HepG2 (cell line): ENCODE measurements around the gene SLC43A3. TPM values are rescaled to one million over a fixed set of nuclear protein-coding genes. Genes with fewer than 3 reads are reported as not detected.

ENCODE experiments used
- ATF7-NPFF ChIP-seq: sonication (generic); formaldehyde crosslinking; IDR thresholded peaks from 2 replicates; pipeline ENCODE4 v1.8.1; 2023; ENCODE audit warnings: mild to moderate bottlenecking, low read depth, missing genetic modification reagents, moderate library complexity
- CC2D1A ChIP-seq: sonication (generic); formaldehyde crosslinking; IDR thresholded peaks from 2 replicates; pipeline ENCODE4 v1.8.1; 2023; ENCODE audit warnings: mild to moderate bottlenecking, missing genetic modification reagents
- DPF2 ChIP-seq: sonication (generic); formaldehyde crosslinking; IDR thresholded peaks from 2 replicates; pipeline ENCODE4 v1.4.0; 2020; ENCODE audit warnings: mild to moderate bottlenecking, low read depth, missing genetic modification reagents, borderline replicate concordance
- E2F1 ChIP-seq: sonication (generic); formaldehyde crosslinking; IDR thresholded peaks from 2 replicates; pipeline ENCODE4 v1.5.0; 2020; ENCODE audit warnings: missing genetic modification reagents
- GZF1 ChIP-seq: sonication (generic); formaldehyde crosslinking; IDR thresholded peaks from 2 replicates; pipeline ENCODE4 v1.5.1; 2020; ENCODE audit warnings: mild to moderate bottlenecking, missing genetic modification reagents
- HDAC6 ChIP-seq: fragments of 200-600 bp; sonication (generic); IDR thresholded peaks from 2 replicates; pipeline ENCODE4 v1.7.0; 2017; ENCODE audit warnings: mild to moderate bottlenecking, antibody characterized with exemption, low read length, low read depth
- KAT2B ChIP-seq: fragments of 150-350 bp; IDR thresholded peaks from 2 replicates; pipeline ENCODE4 v1.6.1; 2014; ENCODE audit warnings: low read depth, low read length, borderline replicate concordance
- KLF9 ChIP-seq: IDR thresholded peaks from 2 replicates; pipeline ENCODE4 v1.6.1; 2016; ENCODE audit warnings: low read depth
- MIER3 ChIP-seq: IDR thresholded peaks from 2 replicates; pipeline ENCODE4 v1.6.1; 2016; ENCODE audit warnings: missing compliant biosample characterization, borderline replicate concordance
- MYC ChIP-seq: sonication (generic); formaldehyde crosslinking; IDR thresholded peaks from 2 replicates; pipeline ENCODE4 v1.9.0; 2021; ENCODE audit warnings: missing genetic modification reagents, borderline replicate concordance
- NR2F6 ChIP-seq, 2 experiments: IDR thresholded peaks; 2 replicates each; pipeline ENCODE4 v1.6.1; 2016; ENCODE audit warnings: antibody characterized with exemption in 1 of 2, mild to moderate bottlenecking in 1 of 2
- PLSCR1 ChIP-seq: sonication (generic); formaldehyde crosslinking; IDR thresholded peaks from 2 replicates; pipeline ENCODE4 v1.5.0; 2020; ENCODE audit warnings: missing genetic modification reagents, mild to moderate bottlenecking, borderline replicate concordance
- RBFOX2 ChIP-seq: fragments of 200-400 bp; formaldehyde crosslinking; IDR thresholded peaks from 2 replicates; pipeline ENCODE4 v1.6.1; 2017; ENCODE audit warnings: low read depth, mild to moderate bottlenecking, low read length
- SAFB2 ChIP-seq: sonication (generic); formaldehyde crosslinking; IDR thresholded peaks from 2 replicates; pipeline ENCODE4 v1.5.1; 2020; ENCODE audit warnings: missing genetic modification reagents, low read depth, mild to moderate bottlenecking, borderline replicate concordance
- SALL1 ChIP-seq: sonication (generic); formaldehyde crosslinking; IDR thresholded peaks from 2 replicates; pipeline ENCODE4 v1.8.0; 2022; ENCODE audit warnings: mild to moderate bottlenecking, missing genetic modification reagents
- SNAPC5 ChIP-seq: sonication (generic); formaldehyde crosslinking; IDR thresholded peaks from 2 replicates; pipeline ENCODE4 v1.8.1; 2023; ENCODE audit warnings: mild to moderate bottlenecking, missing genetic modification reagents, borderline replicate concordance
- SRSF1 ChIP-seq: fragments of 200-400 bp; formaldehyde crosslinking; optimal IDR thresholded peaks from 2 replicates; pipeline ENCODE3; 2017; ENCODE audit warnings: mild to moderate bottlenecking, low read depth, low read length, moderate library complexity
- THRA ChIP-seq: sonication (generic); formaldehyde crosslinking; IDR thresholded peaks from 2 replicates; pipeline ENCODE4 v1.4.0; 2020; ENCODE audit warnings: missing genetic modification reagents, borderline replicate concordance
- THYN1 ChIP-seq: sonication (generic); formaldehyde crosslinking; IDR thresholded peaks from 2 replicates; pipeline ENCODE4 v1.8.1; 2023; ENCODE audit warnings: low read depth, mild to moderate bottlenecking, moderate library complexity, missing genetic modification reagents, borderline replicate concordance
- ZIK1 ChIP-seq: sonication (generic); formaldehyde crosslinking; IDR thresholded peaks from 2 replicates; pipeline ENCODE4 v1.5.0; 2020; ENCODE audit warnings: mild to moderate bottlenecking, low read depth, missing genetic modification reagents, borderline replicate concordance
- ZNF281 ChIP-seq: sonication (generic); formaldehyde crosslinking; IDR thresholded peaks from 2 replicates; pipeline ENCODE4 v1.4.0; 2020; ENCODE audit warnings: missing genetic modification reagents, borderline replicate concordance
- ZNF589 ChIP-seq: sonication (generic); formaldehyde crosslinking; conservative IDR thresholded peaks from 2 replicates; pipeline ENCODE4 v1.8.0; 2022; ENCODE audit warnings: mild to moderate bottlenecking, moderate library complexity, missing genetic modification reagents
- ZNF619 ChIP-seq: sonication (generic); formaldehyde crosslinking; IDR thresholded peaks from 2 replicates; pipeline ENCODE4 v1.4.0; 2020; ENCODE audit warnings: mild to moderate bottlenecking, missing genetic modification reagents
- ZNF674 ChIP-seq: sonication (generic); formaldehyde crosslinking; IDR thresholded peaks from 2 replicates; pipeline ENCODE4 v1.5.0; 2020; ENCODE audit warnings: low read depth, mild to moderate bottlenecking, missing genetic modification reagents
- polyA plus RNA-seq, 8 experiments: library from polyadenylated mRNA; depleted of rRNA in 3 of 8; stranded (reverse) in 7 of 8; unstranded in 1 of 8; fragments of >200 nt; fragmentation: Illumina TruSeq in 4 of 8; extraction: Trizol in 4 of 8; gene quantifications; 2 replicates each; pipeline versions ENCODE4 v1.2.1 to v1.2.3, GENCODE V29; 2011 to 2016; ENCODE audit warnings: low read depth in 4 of 8, missing spikeins in 1 of 8, mixed read lengths in 1 of 8; ENCODE audit not compliant: insufficient read depth in 1 of 8
- total RNA-seq, 5 experiments: library from RNA; depleted of rRNA; stranded (reverse); fragments of >200 nt; fragmentation: Illumina TruSeq; extraction: Trizol; gene quantifications; 2 replicates each; pipeline ENCODE4 v1.2.3, GENCODE V29; 2016; ENCODE audit warnings: low read depth in 1 of 5

SLC43A3 gene
- total and polyA plus RNA-seq, 2 of the 13 experiments (the other 11 are each of a cell fraction or from before 2014, with no cell fraction given), result 2.6 TPM; not detected in 1

GRCh38 chr11:57453543-57454177, 26.7 kb upstream of the SLC43A3 start (continued):
- no peak for TF ChIP-seq CC2D1A (CRISPR knock-in tag)
- TF ChIP-seq SALL1 (CRISPR knock-in tag), result peak; percentile 94
- TF ChIP-seq ZNF674 (CRISPR knock-in tag), result no peak
- TF ChIP-seq GZF1 (CRISPR knock-in tag), result no peak
- peak; percentile 69; the same call in 1 of the 2 replicates for TF ChIP-seq ZNF281
- TF ChIP-seq SRSF1, result no peak
- no peak for TF ChIP-seq ATF7-NPFF (CRISPR knock-in tag)
- TF ChIP-seq E2F1 (CRISPR knock-in tag), result no peak
- no peak for TF ChIP-seq SNAPC5 (CRISPR knock-in tag)
- peak; percentile 68; the same call in 1 of the 2 replicates for TF ChIP-seq THRA (CRISPR knock-in tag)
- no peak for TF ChIP-seq PLSCR1
- no peak for TF ChIP-seq ZNF619 (CRISPR knock-in tag)
- no peak for TF ChIP-seq THYN1
- no peak for TF ChIP-seq KAT2B
- peak; percentile 88; the same call in 1 of the 2 replicates for TF ChIP-seq MIER3 (CRISPR knock-in tag)
- TF ChIP-seq RBFOX2, result no peak
- TF ChIP-seq KLF9 (CRISPR knock-in tag), result no peak
- no peak for TF ChIP-seq MYC (CRISPR knock-in tag)
- no peak for TF ChIP-seq SAFB2
- TF ChIP-seq HDAC6, result no peak
- peak; percentile 83 for TF ChIP-seq DPF2 (CRISPR knock-in tag)
- no peak for TF ChIP-seq ZIK1 (CRISPR knock-in tag)
- no peak for TF ChIP-seq ZNF589 (CRISPR knock-in tag)
- peak; percentile 92 for TF ChIP-seq NR2F6 (IDR thresholded peaks at IDR 0.05)
- peak; percentile 88 for TF ChIP-seq NR2F6 (CRISPR knock-in tag; IDR thresholded peaks at IDR 0.05)
